K562 (cell line): ENCODE data around the gene IRF1. TPM values are rescaled to one million over a fixed set of nuclear protein-coding genes. Genes with fewer than 3 reads are reported as not detected.
A peak's percentile ranks its signal among the peaks of the same experiment; 100 is the strongest.

ENCODE experiments used
- ATAC-seq: fragments of 200-7000 bp; cut with Tn5 transposase; 3 replicates; pipeline ENCODE4 v1.9.1; 2020; ENCODE audit warnings: moderate library complexity
- BruUV-seq: library from RNA; stranded (reverse); fragments of 400-500 nt; replicated peaks from 2 replicates; lab custom pipeline; 2021; lab: Mats Ljungman, UMichigan
- CTCF ChIA-PET: fragments of 300-600 bp; formaldehyde crosslinking; extraction: SDS; loops from one replicate; lab custom pipeline; 2021; ENCODE audit warnings: low intra/inter-chr PET ratio; lab: Yijun Ruan, JAX
- POLR2A ChIA-PET: fragments of 300-600, 350-650 bp; sonication (Branson Sonifier 250); formaldehyde crosslinking; extraction: SDS; loops from one replicate; lab custom pipeline; 2021; ENCODE audit warnings: antibody characterized with exemption, inconsistent platforms; lab: Yijun Ruan, JAX
- DNase-seq, 4 experiments: peaks; one replicate each; pipeline versions ENCODE4 v3.0.0 to v3.0.0-alpha.2; 2011 to 2018; ENCODE audit warnings: low spot score in 3 of 4, mixed read lengths in 3 of 4; ENCODE audit errors: extremely low read depth in 1 of 4
- FAIRE-seq: peaks from 2 replicates; lab custom pipeline; 2011; peaks lifted over from hg19 to GRCh38; lab: Jason Lieb, UNC
- H2AFZ ChIP-seq: 2 replicates; pipeline ENCODE4 v1.6.0; 2011; ENCODE audit warnings: low read depth, low read length, control low read depth, inconsistent platforms
- H3K27ac ChIP-seq: fragments of 200-600 bp; 3 replicates; pipeline ENCODE4 v1.8.0; 2011; ENCODE audit warnings: low read depth, mild to moderate bottlenecking, control low read depth, inconsistent platforms, low read length, moderate library complexity, mixed read lengths; ENCODE audit errors: extremely low read depth
- H3K27me3 ChIP-seq, 2 experiments: fragments of 300-600 bp in 1 of 2; 2 replicates in 1 of 2; 3 replicates in 1 of 2; pipeline versions ENCODE4 v1.6.0 to v1.8.0; 2011; ENCODE audit warnings: inconsistent platforms in 2 of 2, low read length in 2 of 2, mild to moderate bottlenecking in 1 of 2, mixed read lengths in 1 of 2, moderate library complexity in 1 of 2; ENCODE audit not compliant: control insufficient read depth in 2 of 2, insufficient read depth in 2 of 2
- H3K36me3 ChIP-seq: fragments of 300-600 bp; 3 replicates; pipeline ENCODE4 v1.8.0; 2011; ENCODE audit warnings: mild to moderate bottlenecking, low read length, inconsistent platforms; ENCODE audit not compliant: control insufficient read depth, insufficient read depth
- H3K4me1 ChIP-seq, 2 experiments: fragments of 200-600 bp in 1 of 2; replicated peaks in 1 of 2; 2 replicates in 1 of 2; 3 replicates in 1 of 2; pipeline versions ENCODE4 v1.5.1 to v1.8.0; 2011; ENCODE audit warnings: inconsistent platforms in 2 of 2, low read length in 2 of 2, mild to moderate bottlenecking in 1 of 2, mixed read lengths in 1 of 2, moderate library complexity in 1 of 2; ENCODE audit not compliant: control insufficient read depth in 2 of 2, insufficient read depth in 2 of 2
- H3K4me2 ChIP-seq: 2 replicates; pipeline ENCODE4 v1.6.1; 2011; ENCODE audit warnings: low read length, control low read depth, inconsistent platforms, mixed read lengths; ENCODE audit not compliant: insufficient read depth
- H3K4me3 ChIP-seq: fragments of 200-600 bp; sonication (generic), shearing (Covaris generic); 2 replicates; pipeline ENCODE4 v1.5.1; 2016; ENCODE audit warnings: control low read depth, inconsistent platforms
- H3K79me2 ChIP-seq: fragments of 200-600 bp; 3 replicates; pipeline ENCODE4 v1.8.0; 2011; ENCODE audit warnings: low read length, inconsistent platforms; ENCODE audit not compliant: control insufficient read depth, insufficient read depth
- H3K9ac ChIP-seq, 2 experiments: 2 replicates each; pipeline versions ENCODE4 v1.6.0 to v1.6.1; 2011; ENCODE audit warnings: low read depth in 2 of 2, low read length in 2 of 2, control low read depth in 1 of 2, inconsistent platforms in 1 of 2, mild to moderate bottlenecking in 1 of 2, mixed read lengths in 1 of 2; ENCODE audit not compliant: insufficient read depth in 1 of 2
- H3K9me1 ChIP-seq: one replicate; pipeline ENCODE4 v1.6.0; 2011; ENCODE audit warnings: inconsistent platforms, mild to moderate bottlenecking, low read length, moderate library complexity; ENCODE audit not compliant: control insufficient read depth, insufficient read depth
- H3K9me3 ChIP-seq: replicated peaks from 2 replicates; pipeline ENCODE4 v1.5.1; 2011; ENCODE audit warnings: low read depth, low read length, inconsistent platforms; ENCODE audit not compliant: control insufficient read depth, insufficient read depth
- H4K20me1 ChIP-seq: replicated peaks from 2 replicates; pipeline ENCODE4 v1.6.1; 2011; ENCODE audit warnings: low read length, inconsistent platforms, mixed read lengths; ENCODE audit not compliant: control insufficient read depth, insufficient read depth
- ZBED1 ChIP-seq: IDR thresholded peaks from 2 replicates; pipeline ENCODE4 v1.6.1; 2014
- WGBS: fragments of 100-300 bp; shearing (Covaris generic); methylation state at CpG from one replicate; pipeline ENCODE4 v1.1.6; 2016; ENCODE audit warnings: low coverage, mixed read lengths; ENCODE audit not compliant: insufficient coverage; ENCODE audit errors: missing lambda C conversion rate; 5-methylcytosine and 5-hydroxymethylcytosine counted together
- in situ Hi-C: fragments of 300-500 bp; cut with MboI; formaldehyde crosslinking; loops from 4 replicates; pipeline ENCODE4 v1.15.0; 2018; ENCODE audit warnings: inconsistent platforms, mixed read lengths
- intact Hi-C: fragments of 100-400 bp; cut with micrococcal nuclease; formaldehyde crosslinking; loops from 2 replicates; pipeline ENCODE4 v1.14.2; 2022
- polyA plus RNA-seq, 8 experiments: library from polyadenylated mRNA; depleted of rRNA in 4 of 8; stranded (reverse) in 5 of 8; unstranded in 3 of 8; fragments of >200 nt; fragmentation: Nextera tagmentation in 2 of 8; fragmentation: Illumina TruSeq in 1 of 8; extraction: Ambion mirVana in 2 of 8; extraction: Trizol in 1 of 8; gene quantifications; 2 replicates each; pipeline versions ENCODE4 v1.2.1 to v1.2.3, GENCODE V29; 2011 to 2014; ENCODE audit warnings: inconsistent platforms in 1 of 8, missing spikeins in 1 of 8
- total RNA-seq, 7 experiments: library from RNA; depleted of rRNA in 6 of 7; stranded (reverse); fragments of >200 nt in 6 of 7; fragmentation: Illumina TruSeq in 2 of 7; extraction: Trizol in 2 of 7; gene quantifications; 2 replicates each; pipeline versions ENCODE4 v1.2.1 to v1.2.3, GENCODE V29; 2011 to 2021; ENCODE audit warnings: low replicate concordance in 1 of 7
- TF ChIP-seq, protein P1 (sequence below), 3 experiments: IDR thresholded peaks in 2 of 3; conservative IDR thresholded peaks in 1 of 3; 2 replicates each; pipeline ENCODE4 v1.5.1; 2011 to 2012; ENCODE audit warnings: low read length in 3 of 3, mild to moderate bottlenecking in 3 of 3, control low read depth in 2 of 3, improper control_type of control experiment in 1 of 3, inconsistent platforms in 1 of 3, low read depth in 1 of 3, mixed read lengths in 1 of 3, moderate library complexity in 1 of 3; ENCODE audit not compliant: insufficient read depth in 2 of 3

Gene IRF1
- total and polyA plus RNA-seq, 9 of the 15 experiments (the other 6 are each of a cell fraction or from before 2014, with no cell fraction given) = 1.1 to 12.3 (median 5.9) TPM

DNA sequence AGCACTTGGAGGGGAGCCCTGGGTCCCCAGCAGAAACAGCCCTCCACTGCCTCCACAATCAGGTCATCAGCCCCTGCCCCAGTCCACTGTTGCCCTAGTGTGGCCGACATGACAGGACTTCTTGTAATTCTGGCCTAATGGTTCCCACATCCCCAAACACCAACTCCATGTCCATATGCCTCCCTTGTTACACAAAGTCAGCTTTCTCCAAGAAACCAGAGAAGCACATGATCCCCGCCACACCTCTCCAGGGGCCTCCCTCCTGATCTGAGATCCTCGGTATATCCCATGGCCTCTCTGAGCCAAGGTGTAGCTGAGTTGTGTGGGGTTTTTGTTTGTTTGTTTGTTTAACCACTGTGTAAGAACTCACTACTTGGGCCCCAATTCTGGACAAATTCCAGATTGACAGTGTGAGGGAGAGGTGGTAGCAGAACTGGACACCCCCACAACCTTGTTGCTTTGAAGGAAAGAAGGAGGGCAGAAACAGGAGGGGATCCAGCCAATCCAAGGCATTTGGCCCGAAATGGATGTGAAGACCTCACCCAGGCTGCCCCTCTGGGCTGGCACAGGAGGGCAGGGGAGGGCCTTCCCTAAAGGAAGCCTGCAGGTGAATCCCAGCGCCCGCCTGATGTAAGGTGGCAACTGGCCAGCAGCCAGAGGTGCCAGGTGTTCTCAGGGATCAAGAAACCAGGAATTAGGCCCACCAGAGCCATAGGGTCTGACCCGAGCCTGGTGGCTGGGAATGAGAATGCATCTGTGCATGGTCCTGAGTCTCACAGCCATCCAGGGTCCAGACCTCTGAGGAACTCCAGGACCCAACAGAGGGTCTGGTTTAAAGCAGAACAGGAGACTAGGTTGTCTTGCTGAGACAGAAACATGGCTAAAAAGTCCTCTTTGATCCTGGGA is 13.4 kb downstream of the IRF1 start:
- H2AFZ ChIP-seq = no peak overlapping the region
- H3K4me2 ChIP-seq = no peak overlapping the region
- no peaks in the 10 kb centered on the region for H3K79me2 ChIP-seq
- H3K4me3 ChIP-seq = no peak overlapping the region
- TF ChIP-seq ZBED1 = no peak
- TF ChIP-seq, protein P1, sequence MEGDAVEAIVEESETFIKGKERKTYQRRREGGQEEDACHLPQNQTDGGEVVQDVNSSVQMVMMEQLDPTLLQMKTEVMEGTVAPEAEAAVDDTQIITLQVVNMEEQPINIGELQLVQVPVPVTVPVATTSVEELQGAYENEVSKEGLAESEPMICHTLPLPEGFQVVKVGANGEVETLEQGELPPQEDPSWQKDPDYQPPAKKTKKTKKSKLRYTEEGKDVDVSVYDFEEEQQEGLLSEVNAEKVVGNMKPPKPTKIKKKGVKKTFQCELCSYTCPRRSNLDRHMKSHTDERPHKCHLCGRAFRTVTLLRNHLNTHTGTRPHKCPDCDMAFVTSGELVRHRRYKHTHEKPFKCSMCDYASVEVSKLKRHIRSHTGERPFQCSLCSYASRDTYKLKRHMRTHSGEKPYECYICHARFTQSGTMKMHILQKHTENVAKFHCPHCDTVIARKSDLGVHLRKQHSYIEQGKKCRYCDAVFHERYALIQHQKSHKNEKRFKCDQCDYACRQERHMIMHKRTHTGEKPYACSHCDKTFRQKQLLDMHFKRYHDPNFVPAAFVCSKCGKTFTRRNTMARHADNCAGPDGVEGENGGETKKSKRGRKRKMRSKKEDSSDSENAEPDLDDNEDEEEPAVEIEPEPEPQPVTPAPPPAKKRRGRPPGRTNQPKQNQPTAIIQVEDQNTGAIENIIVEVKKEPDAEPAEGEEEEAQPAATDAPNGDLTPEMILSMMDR (IDR thresholded peaks at IDR 0.05 in 2 of 3, conservative IDR thresholded peaks at IDR 0.05 in 1 of 3; ENCODE audit: insufficient read depth in 2 of 3, low read depth in 1 of 3, low read length in 3 of 3) = peak in 1 of 3 experiments; percentile 40; a peak in 1 of 6 replicates
- ChIA-PET POLR2A (interaction anchor here (0.6 to 6.8 kb wide), 9 partner anchors 10 to 481 kb away, joined by 3 to 115 read pairs (median 4); partner anchors contain the start of genes IRF1 and SLC22A5), CTCF (no interaction called here)
- H3K36me3 ChIP-seq = no peaks in the 10 kb centered on the region; the same call in 2 of the 3 replicates
- no peaks in the 10 kb centered on the region for H3K9me3 ChIP-seq
- in situ Hi-C loops = no loop called here
- no TSS peak for BruUV-seq
- no peaks in the 10 kb centered on the region for H3K27me3 ChIP-seq
- DNase-seq (no peak), ATAC-seq (peak; percentile 37), FAIRE-seq (peak; percentile 23)
- 68% methylated on average over 7 of the region's 7 CpGs for WGBS
- no peaks in the 10 kb centered on the region for H4K20me1 ChIP-seq
- H3K4me1 ChIP-seq = peaks cover 0 to 13% of the 10 kb centered on the region in 2 experiments; a peak in 3 of 5 replicates
- no peaks in the 10 kb centered on the region for H3K9me1 ChIP-seq
- H3K9ac ChIP-seq = peak overlapping the region in 1 of 2 experiments; percentile 81; a peak in 2 of 4 replicates
- intact Hi-C loops = no loop called here
- H3K27ac ChIP-seq = no peak overlapping the region
